Measurements from ENCODE around the gene NUDT12. TPM values are rescaled to one million over a fixed set of nuclear protein-coding genes. Genes with fewer than 3 reads are reported as not detected.

The NUDT12 gene
- total and polyA plus RNA-seq, 2 donors from 2014 or later: 12.7 to 14.0 TPM

DNA sequence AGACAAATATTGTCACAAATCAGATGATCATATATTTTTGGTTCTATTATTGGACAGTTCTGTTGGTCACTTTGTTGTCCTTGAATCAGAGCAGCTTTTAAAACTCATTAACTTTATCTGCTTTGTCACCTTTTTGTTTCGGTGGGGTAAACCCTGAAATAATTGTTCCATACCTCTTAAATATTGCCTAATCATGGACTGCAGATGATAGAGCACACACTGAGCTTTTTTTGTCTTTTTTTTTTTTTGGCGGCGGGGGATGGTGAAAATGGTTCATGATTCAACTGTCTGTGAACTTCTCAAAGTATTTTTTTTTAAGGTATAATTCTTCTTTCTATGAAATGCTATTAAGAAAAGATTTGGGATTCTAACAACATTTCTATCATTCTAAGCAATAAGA, 1.8 kb downstream of the NUDT12 start:
- intact Hi-C loops (cut with DNase I): no loop called here
- FAIRE-seq: no peak
- Histone ChIP-seq H3K9ac (ENCODE audit: low read length in 3 of 3) (no peak overlapping the region), H3K36me3 (ENCODE audit: control insufficient read depth in 2 of 3, insufficient read depth in 3 of 3, low read length in 3 of 3) (peaks cover 0 to 2% (median 2%) of the 10 kb centered on the region in 3 donors), H3K27ac (ENCODE audit: low read depth in 2 of 2, low read length in 2 of 2) (no peak overlapping the region), H3K4me1 (ENCODE audit: control insufficient read depth in 2 of 3, insufficient read depth in 2 of 3, low read depth in 1 of 3, low read length in 3 of 3) (peaks cover 0 to 4% (median 0%) of the 10 kb centered on the region in 3 donors), H3K4me3 (ENCODE audit: low read length in 3 of 3) (no peak overlapping the region), H3K9me3 (ENCODE audit: control insufficient read depth in 2 of 3, insufficient read depth in 1 of 3, low read length in 3 of 3) (no peaks in the 10 kb centered on the region), H3K27me3 (ENCODE audit: control insufficient read depth, insufficient read depth, low read length) (no peaks in the 10 kb centered on the region)
- no peak for DNase-seq
- TF ChIP-seq, protein P1, sequence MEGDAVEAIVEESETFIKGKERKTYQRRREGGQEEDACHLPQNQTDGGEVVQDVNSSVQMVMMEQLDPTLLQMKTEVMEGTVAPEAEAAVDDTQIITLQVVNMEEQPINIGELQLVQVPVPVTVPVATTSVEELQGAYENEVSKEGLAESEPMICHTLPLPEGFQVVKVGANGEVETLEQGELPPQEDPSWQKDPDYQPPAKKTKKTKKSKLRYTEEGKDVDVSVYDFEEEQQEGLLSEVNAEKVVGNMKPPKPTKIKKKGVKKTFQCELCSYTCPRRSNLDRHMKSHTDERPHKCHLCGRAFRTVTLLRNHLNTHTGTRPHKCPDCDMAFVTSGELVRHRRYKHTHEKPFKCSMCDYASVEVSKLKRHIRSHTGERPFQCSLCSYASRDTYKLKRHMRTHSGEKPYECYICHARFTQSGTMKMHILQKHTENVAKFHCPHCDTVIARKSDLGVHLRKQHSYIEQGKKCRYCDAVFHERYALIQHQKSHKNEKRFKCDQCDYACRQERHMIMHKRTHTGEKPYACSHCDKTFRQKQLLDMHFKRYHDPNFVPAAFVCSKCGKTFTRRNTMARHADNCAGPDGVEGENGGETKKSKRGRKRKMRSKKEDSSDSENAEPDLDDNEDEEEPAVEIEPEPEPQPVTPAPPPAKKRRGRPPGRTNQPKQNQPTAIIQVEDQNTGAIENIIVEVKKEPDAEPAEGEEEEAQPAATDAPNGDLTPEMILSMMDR (IDR thresholded peaks at IDR 0.05; ENCODE audit: borderline replicate concordance, extremely low read depth, insufficient read depth): no peak

DNA sequence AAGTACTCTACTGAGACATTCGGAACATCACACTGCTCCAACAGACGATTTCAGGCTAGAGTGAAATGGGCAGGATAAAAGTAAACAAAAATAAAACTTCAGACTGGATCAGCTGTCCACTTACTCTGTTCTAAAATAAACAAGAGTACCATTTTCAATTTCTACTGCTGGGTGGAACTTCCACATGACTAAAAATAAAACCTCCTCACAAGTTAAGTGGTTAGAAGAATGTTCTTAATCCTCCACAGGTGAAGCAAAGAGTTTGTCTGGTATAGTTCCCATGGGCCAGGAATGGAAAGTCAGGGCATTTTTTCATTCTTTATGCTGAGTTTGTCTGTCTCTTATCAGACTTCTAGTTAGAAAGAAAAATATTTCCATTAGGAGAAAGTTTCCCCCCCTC, 15.7 kb downstream of the NUDT12 start:
- DNase-seq: no peak
- TF ChIP-seq, protein P1 (IDR thresholded peaks at IDR 0.05; ENCODE audit: borderline replicate concordance, extremely low read depth, insufficient read depth): no peak
- Histone ChIP-seq H3K27ac (ENCODE audit: low read depth in 2 of 2, low read length in 2 of 2) (no peak overlapping the region), H3K9ac (ENCODE audit: low read length in 3 of 3) (no peak overlapping the region), H3K9me3 (ENCODE audit: control insufficient read depth in 2 of 3, insufficient read depth in 1 of 3, low read length in 3 of 3) (no peaks in the 10 kb centered on the region), H3K36me3 (ENCODE audit: control insufficient read depth in 2 of 3, insufficient read depth in 3 of 3, low read length in 3 of 3) (peaks cover 0 to under 1% (median 0%) of the 10 kb centered on the region in 3 donors), H3K27me3 (ENCODE audit: control insufficient read depth, insufficient read depth, low read length) (no peaks in the 10 kb centered on the region), H3K4me1 (ENCODE audit: control insufficient read depth in 2 of 3, insufficient read depth in 2 of 3, low read depth in 1 of 3, low read length in 3 of 3) (no peaks in the 10 kb centered on the region), H3K4me3 (ENCODE audit: low read length in 3 of 3) (no peak overlapping the region)
- FAIRE-seq: no peak
- intact Hi-C loops (cut with DNase I): no loop called here

DNA sequence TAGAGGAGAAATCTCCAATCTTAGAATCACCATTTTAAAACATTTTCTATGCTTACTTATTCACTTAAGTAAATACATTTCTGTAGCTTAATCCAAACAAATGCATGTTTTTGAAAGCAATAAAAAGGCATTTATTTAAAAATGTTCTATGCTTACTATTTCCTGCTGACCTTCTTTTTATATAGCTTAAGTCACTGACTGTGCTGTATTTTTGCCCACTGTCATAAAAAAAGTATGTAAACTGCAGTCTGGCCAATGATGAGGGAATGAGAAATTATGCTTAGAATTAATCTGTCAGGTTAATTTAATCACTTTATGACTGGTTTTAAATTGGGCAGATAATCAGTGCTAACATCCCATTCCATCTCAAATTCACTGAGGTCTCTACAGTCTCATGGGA, 20.1 kb downstream of the NUDT12 start:
- no peak for DNase-seq
- intact Hi-C loops (cut with DNase I): no loop called here
- Histone ChIP-seq H3K27me3 (ENCODE audit: control insufficient read depth, insufficient read depth, low read length) (no peaks in the 10 kb centered on the region), H3K4me3 (ENCODE audit: low read length in 3 of 3) (no peak overlapping the region), H3K27ac (ENCODE audit: low read depth in 2 of 2, low read length in 2 of 2) (no peak overlapping the region), H3K36me3 (ENCODE audit: control insufficient read depth in 2 of 3, insufficient read depth in 3 of 3, low read length in 3 of 3) (no peaks in the 10 kb centered on the region), H3K9me3 (ENCODE audit: control insufficient read depth in 2 of 3, insufficient read depth in 1 of 3, low read length in 3 of 3) (no peaks in the 10 kb centered on the region), H3K4me1 (ENCODE audit: control insufficient read depth in 2 of 3, insufficient read depth in 2 of 3, low read depth in 1 of 3, low read length in 3 of 3) (no peaks in the 10 kb centered on the region), H3K9ac (ENCODE audit: low read length in 3 of 3) (no peak overlapping the region)
- TF ChIP-seq, protein P1 (IDR thresholded peaks at IDR 0.05; ENCODE audit: borderline replicate concordance, extremely low read depth, insufficient read depth): no peak
- FAIRE-seq: no peak

DNA sequence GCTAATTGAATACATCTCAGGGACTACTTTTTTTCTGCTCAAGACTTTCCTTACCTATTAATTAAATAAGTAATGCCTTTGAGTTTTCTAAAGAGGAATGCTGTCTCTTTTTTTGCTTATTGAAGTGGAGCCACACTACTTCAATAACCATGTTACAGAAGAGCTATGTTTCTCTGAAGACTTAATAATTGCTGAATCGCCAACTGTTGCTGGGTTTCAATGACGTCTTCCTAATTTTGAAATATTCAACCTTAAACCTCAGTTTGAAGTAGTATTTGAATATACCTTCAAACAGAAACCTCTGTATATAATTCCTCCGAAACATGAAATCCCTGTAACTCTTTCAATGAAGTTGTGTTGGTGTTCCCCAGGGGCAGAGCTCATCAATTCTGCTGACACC, 21.0 kb downstream of the NUDT12 start:
- no peak for DNase-seq
- intact Hi-C loops (cut with DNase I): no loop called here
- H3K9me3 ChIP-seq (ENCODE audit: control insufficient read depth in 2 of 3, insufficient read depth in 1 of 3, low read length in 3 of 3): no peaks in the 10 kb centered on the region
- H3K27ac ChIP-seq (ENCODE audit: low read depth in 2 of 2, low read length in 2 of 2): no peak overlapping the region
- H3K9ac ChIP-seq (ENCODE audit: low read length in 3 of 3): no peak overlapping the region
- H3K27me3 ChIP-seq (ENCODE audit: control insufficient read depth, insufficient read depth, low read length): no peaks in the 10 kb centered on the region
- no peaks in the 10 kb centered on the region for H3K36me3 ChIP-seq (ENCODE audit: control insufficient read depth in 2 of 3, insufficient read depth in 3 of 3, low read length in 3 of 3)
- H3K4me3 ChIP-seq (ENCODE audit: low read length in 3 of 3): no peak overlapping the region
- TF ChIP-seq, protein P1 (IDR thresholded peaks at IDR 0.05; ENCODE audit: borderline replicate concordance, extremely low read depth, insufficient read depth): no peak
- no peak for FAIRE-seq
- no peaks in the 10 kb centered on the region for H3K4me1 ChIP-seq (ENCODE audit: control insufficient read depth in 2 of 3, insufficient read depth in 2 of 3, low read depth in 1 of 3, low read length in 3 of 3)

Data from kidney (tissue), 14 donors.